PC-3 (cell line): ENCODE measurements around the gene MAML2. TPM values are rescaled to one million over a fixed set of nuclear protein-coding genes. Genes with fewer than 3 reads are reported as not detected.
A peak's percentile ranks its signal among the peaks of the same experiment; 100 is the strongest.

Experiments
- ATAC-seq: fragments of 200-7000 bp; cut with Tn5 transposase; 2 replicates; pipeline ENCODE4 v1.9.1; 2020; ENCODE audit warnings: mild to moderate bottlenecking, moderate library complexity
- BruUV-seq: library from RNA; stranded (reverse); fragments of 400-500 nt; replicated peaks from 2 replicates; lab custom pipeline; 2021; lab: Mats Ljungman, UMichigan
- CTCF ChIA-PET: fragments of 300-600 bp; sonication (Branson Sonifier 250); formaldehyde crosslinking; loops from one replicate; lab custom pipeline; 2022; ENCODE audit warnings: antibody characterized with exemption; lab: Charles Lee
- POLR2A ChIA-PET: fragments of 300-600 bp; sonication (Branson Sonifier 250); formaldehyde crosslinking; loops from one replicate; lab custom pipeline; 2022; ENCODE audit warnings: antibody characterized with exemption; ENCODE audit not compliant: unreplicated experiment; lab: Charles Lee
- DNase-seq: peaks from one replicate; pipeline ENCODE4 v3.0.0-alpha.2; 2015
- H2AFZ ChIP-seq: fragments of 300-600 bp; sonication (generic); 2 replicates; pipeline ENCODE4 v1.6.0; 2016; ENCODE audit warnings: antibody characterized with exemption, low read length
- H3F3A ChIP-seq: fragments of 300-600 bp; sonication (generic); one replicate; pipeline ENCODE4 v1.6.0; 2017; ENCODE audit warnings: antibody characterized with exemption, low read length, control low read depth, mild to moderate bottlenecking; ENCODE audit not compliant: unreplicated experiment
- H3K27ac ChIP-seq: fragments of 300-600 bp; sonication (generic); 2 replicates; pipeline ENCODE4 v1.5.1; 2016; ENCODE audit warnings: mild to moderate bottlenecking, low read length
- H3K27me3 ChIP-seq: fragments of 300-600 bp; sonication (generic); 2 replicates; pipeline ENCODE4 v1.6.1; 2016; ENCODE audit warnings: low read length, mixed read lengths
- H3K36me3 ChIP-seq: fragments of 300-600 bp; sonication (generic); 2 replicates; pipeline ENCODE4 v1.6.1; 2016; ENCODE audit warnings: low read depth, mixed run types, low read length, mixed read lengths
- H3K4me1 ChIP-seq: fragments of 300-600 bp; sonication (generic); 2 replicates; pipeline ENCODE4 v1.5.1; 2016; ENCODE audit warnings: low read length; ENCODE audit not compliant: insufficient read depth
- H3K4me2 ChIP-seq: fragments of 300-600 bp; sonication (generic); 2 replicates; pipeline ENCODE4 v1.6.0; 2016; ENCODE audit warnings: low read length
- H3K4me3 ChIP-seq: fragments of 300-600 bp; sonication (generic); 2 replicates; pipeline ENCODE4 v1.5.1; 2016; ENCODE audit warnings: mild to moderate bottlenecking, low read length, mixed read lengths
- H3K79me2 ChIP-seq: fragments of 300-600 bp; sonication (generic); 2 replicates; pipeline ENCODE4 v1.6.1; 2017; ENCODE audit warnings: low read length, mixed read lengths
- H3K9ac ChIP-seq: fragments of 300-600 bp; sonication (generic); 2 replicates; pipeline ENCODE4 v1.6.0; 2016; ENCODE audit warnings: mild to moderate bottlenecking, low read length
- H3K9me2 ChIP-seq: fragments of 300-600 bp; sonication (generic); replicated peaks from 2 replicates; pipeline ENCODE4 v1.6.1; 2016; ENCODE audit warnings: mixed run types, low read length, mixed read lengths
- H3K9me3 ChIP-seq: fragments of 300-600 bp; sonication (generic); 2 replicates; pipeline ENCODE4 v1.6.1; 2016; ENCODE audit warnings: low read length, mixed read lengths
- H4K20me1 ChIP-seq: fragments of 300-600 bp; sonication (generic); 2 replicates; pipeline ENCODE4 v1.6.1; 2016; ENCODE audit warnings: low read length, mixed read lengths
- CTCF ChIP-seq: fragments of 300-600 bp; sonication (generic); conservative IDR thresholded peaks from 2 replicates; pipeline ENCODE4 v1.5.1; 2017; ENCODE audit warnings: antibody characterized with exemption, low read depth, mild to moderate bottlenecking, low read length
- EZH2 ChIP-seq: fragments of 300-600 bp; sonication (generic); IDR thresholded peaks from one replicate; pipeline ENCODE4 v1.6.1; 2017; ENCODE audit warnings: antibody characterized with exemption, mild to moderate bottlenecking, low read length; ENCODE audit not compliant: unreplicated experiment
- EZH2phosphoT487 ChIP-seq: fragments of 300-600 bp; sonication (generic); IDR thresholded peaks from 2 replicates; pipeline ENCODE4 v1.6.1; 2018; ENCODE audit warnings: mild to moderate bottlenecking, antibody characterized with exemption, low read length, borderline replicate concordance
- intact Hi-C: fragments of 100-400 bp; cut with micrococcal nuclease; formaldehyde crosslinking; loops from 2 replicates; pipeline ENCODE4 v1.9.0; 2023
- total RNA-seq: library from RNA; depleted of rRNA; stranded (reverse); fragments of >200 nt; gene quantifications from 2 replicates; pipeline ENCODE4 v1.2.3, GENCODE V29; 2014

The MAML2 gene
- total RNA-seq, 1 experiment from 2014 or later, result 10.9 TPM

GRCh38 chr11:96260532-96260931 is 82.5 kb downstream of the MAML2 start:
- POLR2A ChIA-PET, result no interaction called here
- no TSS peak for BruUV-seq

GRCh38 chr11:96260067-96260511 is 82.9 kb downstream of the MAML2 start:
- peak; percentile 11 for ATAC-seq
- Histone ChIP-seq H3K79me2 (0 out of 2 replicates have a peak, but pooled peaks cover 8% of the 10 kb centered on the region), H3F3A (peaks cover 15% of the 10 kb centered on the region), H3K4me2 (peak overlapping the region; percentile 74), H2AFZ (no peak overlapping the region), H3K27me3 (no peaks in the 10 kb centered on the region), H3K27ac (peak overlapping the region; percentile 81), H3K36me3 (no peaks in the 10 kb centered on the region), H3K9ac (peak overlapping the region; percentile 27), H3K4me3 (peak overlapping the region; percentile 20; the same call in 1 of the 2 replicates), H4K20me1 (no peaks in the 10 kb centered on the region), H3K4me1 (peaks cover 60% of the 10 kb centered on the region), H3K9me2 (no peaks in the 10 kb centered on the region), H3K9me3 (no peaks in the 10 kb centered on the region)
- intact Hi-C loops, result loop anchor here (5.0 kb wide), 2 partner anchors 48 to 52 kb away; no protein-coding TSS in a partner anchor
- ChIA-PET CTCF (no interaction called here), POLR2A (no interaction called here)
- peak; percentile 32 for DNase-seq
- TF ChIP-seq EZH2phosphoT487 (no peak), CTCF (no peak), EZH2 (no peak)
- no TSS peak for BruUV-seq

More at GRCh38 chr11:96260532-96260931, 82.5 kb downstream of the MAML2 start:
- Histone ChIP-seq H3K9ac (peak overlapping the region; percentile 27; the same call in 1 of the 2 replicates), H3K27me3 (no peaks in the 10 kb centered on the region), H2AFZ (no peak overlapping the region), H3K9me2 (no peaks in the 10 kb centered on the region), H3K27ac (peak overlapping the region; percentile 81), H3K36me3 (no peaks in the 10 kb centered on the region), H3K4me1 (peaks cover 60% of the 10 kb centered on the region), H3F3A (peaks cover 15% of the 10 kb centered on the region), H3K79me2 (0 out of 2 replicates have a peak, but pooled peaks cover 8% of the 10 kb centered on the region), H3K4me2 (peak overlapping the region; percentile 74), H3K4me3 (no peak overlapping the region), H4K20me1 (no peaks in the 10 kb centered on the region), H3K9me3 (no peaks in the 10 kb centered on the region)
- ATAC-seq (peak; percentile 23), DNase-seq (peak; percentile 35)
- CTCF ChIA-PET, result no interaction called here
- no peak for TF ChIP-seq CTCF
- TF ChIP-seq EZH2phosphoT487, result no peak
- TF ChIP-seq EZH2, result no peak
- intact Hi-C loops, result loop anchor here (5.0 kb wide), 2 partner anchors 48 to 52 kb away; no protein-coding TSS in a partner anchor
